Ovary (tissue), 3 donors: ENCODE measurements around the gene NYAP1.

Source experiments
- EP300 ChIP-seq: sonication (generic); formaldehyde crosslinking; IDR thresholded peaks from one replicate; pipeline ENCODE4 v1.6.1; 2017; ENCODE audit warnings: antibody characterized with exemption
- POLR2A ChIP-seq: fragments of 450-650 bp; IDR thresholded peaks from one replicate; pipeline ENCODE4 v1.6.1; 2017; ENCODE audit warnings: antibody characterized with exemption, mild to moderate bottlenecking, moderate library complexity
- TF ChIP-seq, protein P1 (sequence below), 3 donors: fragments of 450-650 bp in 2 of 3; fragments of 200-600 bp in 1 of 3; IDR thresholded peaks; one replicate each; pipeline versions ENCODE4 v1.5.1 to v1.8.0; 2016 to 2022; ENCODE audit warnings: antibody characterized with exemption in 3 of 3, mild to moderate bottlenecking in 1 of 3
- donor health status: DM: no; HTN: no; CAD: no.

- TF ChIP-seq, protein P1, sequence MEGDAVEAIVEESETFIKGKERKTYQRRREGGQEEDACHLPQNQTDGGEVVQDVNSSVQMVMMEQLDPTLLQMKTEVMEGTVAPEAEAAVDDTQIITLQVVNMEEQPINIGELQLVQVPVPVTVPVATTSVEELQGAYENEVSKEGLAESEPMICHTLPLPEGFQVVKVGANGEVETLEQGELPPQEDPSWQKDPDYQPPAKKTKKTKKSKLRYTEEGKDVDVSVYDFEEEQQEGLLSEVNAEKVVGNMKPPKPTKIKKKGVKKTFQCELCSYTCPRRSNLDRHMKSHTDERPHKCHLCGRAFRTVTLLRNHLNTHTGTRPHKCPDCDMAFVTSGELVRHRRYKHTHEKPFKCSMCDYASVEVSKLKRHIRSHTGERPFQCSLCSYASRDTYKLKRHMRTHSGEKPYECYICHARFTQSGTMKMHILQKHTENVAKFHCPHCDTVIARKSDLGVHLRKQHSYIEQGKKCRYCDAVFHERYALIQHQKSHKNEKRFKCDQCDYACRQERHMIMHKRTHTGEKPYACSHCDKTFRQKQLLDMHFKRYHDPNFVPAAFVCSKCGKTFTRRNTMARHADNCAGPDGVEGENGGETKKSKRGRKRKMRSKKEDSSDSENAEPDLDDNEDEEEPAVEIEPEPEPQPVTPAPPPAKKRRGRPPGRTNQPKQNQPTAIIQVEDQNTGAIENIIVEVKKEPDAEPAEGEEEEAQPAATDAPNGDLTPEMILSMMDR (IDR thresholded peaks at IDR 0.05), result no peak
- no peak for TF ChIP-seq POLR2A
- TF ChIP-seq EP300, result no peak
These were observed 29.6 kb downstream of the NYAP1 start for GRCh38 chr7:100513212-100513810.
